ENCODE results near the gene KCNIP1. TPM values are rescaled to one million over a fixed set of nuclear protein-coding genes. Genes with fewer than 3 reads are reported as not detected.

The KCNIP1 gene
- total RNA-seq, 2 experiments from 2014 or later, result not detected

DNA sequence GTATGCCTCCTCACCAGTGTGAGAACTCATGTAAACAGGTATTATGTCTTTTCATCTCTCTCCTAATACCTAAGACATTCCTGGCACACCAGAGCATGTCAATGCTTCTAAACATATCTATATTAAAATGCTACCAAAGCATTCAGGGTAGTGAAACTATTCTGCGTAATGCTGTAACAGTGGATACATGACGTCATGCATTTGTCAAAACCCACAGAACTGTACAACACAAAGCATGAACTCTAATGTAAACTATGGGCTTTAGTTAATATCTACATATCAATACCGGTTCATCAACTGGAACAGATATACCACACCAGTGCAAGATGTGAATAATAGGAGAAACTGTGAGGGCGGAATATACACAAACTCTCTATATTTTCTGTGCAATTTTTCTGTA is 207.5 kb downstream of the KCNIP1 start:
- H3K36me3 Mint-ChIP-seq (ENCODE audit: low read depth), result no peaks in the 10 kb centered on the region
- CTCF ChIA-PET, result no interaction called here
- H3K4me1 Mint-ChIP-seq, result no peaks in the 10 kb centered on the region
- no peak overlapping the region for H3K27ac Mint-ChIP-seq
- ATAC-seq (no peak), DNase-seq (no peak)
- H3K9me3 Mint-ChIP-seq (ENCODE audit: low read depth), result peaks cover 4% of the 10 kb centered on the region
- intact Hi-C loops (cut with DNase I, micrococcal nuclease), result no loop called here
- peaks cover 26% of the 10 kb centered on the region for H3K27me3 Mint-ChIP-seq
- H3K4me3 Mint-ChIP-seq, result no peak overlapping the region
- POLR2A ChIA-PET, result no interaction called here

GRCh38 chr5:170715141-170715540 is 211.3 kb downstream of the KCNIP1 start:
- no peaks in the 10 kb centered on the region for H3K36me3 Mint-ChIP-seq (ENCODE audit: low read depth)

GRCh38 chr5:170716396-170716795 is 212.6 kb downstream of the KCNIP1 start:
- ChIA-PET POLR2A (no interaction called here), CTCF (no interaction called here)
- intact Hi-C loops (cut with DNase I, micrococcal nuclease), result no loop called here
- no peak overlapping the region for H3K4me3 Mint-ChIP-seq
- no peaks in the 10 kb centered on the region for H3K4me1 Mint-ChIP-seq
- peaks cover 15% of the 10 kb centered on the region for H3K27me3 Mint-ChIP-seq
- ATAC-seq (no peak), DNase-seq (no peak)
- no peaks in the 10 kb centered on the region for H3K9me3 Mint-ChIP-seq (ENCODE audit: low read depth)
- H3K36me3 Mint-ChIP-seq (ENCODE audit: low read depth), result no peaks in the 10 kb centered on the region
- no peak overlapping the region for H3K27ac Mint-ChIP-seq

More at GRCh38 chr5:170715141-170715540, 211.3 kb downstream of the KCNIP1 start:
- ATAC-seq (no peak), DNase-seq (no peak)
- H3K27me3 Mint-ChIP-seq, result peaks cover 24% of the 10 kb centered on the region
- H3K27ac Mint-ChIP-seq, result no peak overlapping the region
- ChIA-PET CTCF (no interaction called here), POLR2A (no interaction called here)
- H3K4me1 Mint-ChIP-seq, result no peaks in the 10 kb centered on the region
- intact Hi-C loops (cut with DNase I, micrococcal nuclease), result no loop called here
- no peaks in the 10 kb centered on the region for H3K9me3 Mint-ChIP-seq (ENCODE audit: low read depth)
- no peak overlapping the region for H3K4me3 Mint-ChIP-seq

GRCh38 chr5:170719551-170719950 is 215.7 kb downstream of the KCNIP1 start:
- ATAC-seq (no peak), DNase-seq (no peak)
- Mint-ChIP-seq H3K27ac (no peak overlapping the region), H3K4me1 (no peaks in the 10 kb centered on the region), H3K27me3 (peaks cover 15% of the 10 kb centered on the region), H3K4me3 (no peak overlapping the region), H3K9me3 (ENCODE audit: low read depth) (no peaks in the 10 kb centered on the region), H3K36me3 (ENCODE audit: low read depth) (no peaks in the 10 kb centered on the region)
- ChIA-PET POLR2A (no interaction called here), CTCF (interaction anchor here (0.8 kb wide), 1 partner anchor 558 kb away, joined by 3 read pairs; no protein-coding TSS in a partner anchor)
- intact Hi-C loops (cut with DNase I, micrococcal nuclease), result no loop called here

- no peak overlapping the region for H3K27ac Mint-ChIP-seq
- H3K4me3 Mint-ChIP-seq, result no peak overlapping the region
- no peaks in the 10 kb centered on the region for H3K9me3 Mint-ChIP-seq (ENCODE audit: low read depth)
- intact Hi-C loops (cut with DNase I, micrococcal nuclease), result no loop called here
- H3K36me3 Mint-ChIP-seq (ENCODE audit: low read depth), result no peaks in the 10 kb centered on the region
- no peaks in the 10 kb centered on the region for H3K4me1 Mint-ChIP-seq
- DNase-seq (no peak), ATAC-seq (no peak)
- CTCF ChIA-PET, result no interaction called here
- H3K27me3 Mint-ChIP-seq, result peaks cover 19% of the 10 kb centered on the region
- POLR2A ChIA-PET, result no interaction called here
These were observed 216.4 kb downstream of the KCNIP1 start for GRCh38 chr5:170720179-170720578.

- Mint-ChIP-seq H3K36me3 (ENCODE audit: low read depth) (no peaks in the 10 kb centered on the region), H3K9me3 (ENCODE audit: low read depth) (no peaks in the 10 kb centered on the region), H3K4me1 (no peaks in the 10 kb centered on the region), H3K27ac (no peak overlapping the region), H3K4me3 (no peak overlapping the region), H3K27me3 (peaks cover 21% of the 10 kb centered on the region)
- ChIA-PET CTCF (interaction anchor here (1.2 kb wide), 1 partner anchor 49 kb away, joined by 3 read pairs; no protein-coding TSS in a partner anchor), POLR2A (no interaction called here)
- intact Hi-C loops (cut with DNase I, micrococcal nuclease), result no loop called here
- ATAC-seq, result no peak
- DNase-seq, result no peak
These were observed 217.2 kb downstream of the KCNIP1 start for GRCh38 chr5:170720984-170721383.

GRCh38 chr5:170721681-170722080 is 217.9 kb downstream of the KCNIP1 start:
- no peak overlapping the region for H3K27ac Mint-ChIP-seq
- H3K4me1 Mint-ChIP-seq, result no peaks in the 10 kb centered on the region
- H3K36me3 Mint-ChIP-seq (ENCODE audit: low read depth), result no peaks in the 10 kb centered on the region
- no peaks in the 10 kb centered on the region for H3K9me3 Mint-ChIP-seq (ENCODE audit: low read depth)
- ATAC-seq (no peak), DNase-seq (no peak)
- peaks cover 19% of the 10 kb centered on the region for H3K27me3 Mint-ChIP-seq
- intact Hi-C loops (cut with DNase I, micrococcal nuclease), result no loop called here
- no peak overlapping the region for H3K4me3 Mint-ChIP-seq
- ChIA-PET CTCF (interaction anchor here (1.2 kb wide), 1 partner anchor 48 kb away, joined by 3 read pairs; no protein-coding TSS in a partner anchor), POLR2A (no interaction called here)

DNA sequence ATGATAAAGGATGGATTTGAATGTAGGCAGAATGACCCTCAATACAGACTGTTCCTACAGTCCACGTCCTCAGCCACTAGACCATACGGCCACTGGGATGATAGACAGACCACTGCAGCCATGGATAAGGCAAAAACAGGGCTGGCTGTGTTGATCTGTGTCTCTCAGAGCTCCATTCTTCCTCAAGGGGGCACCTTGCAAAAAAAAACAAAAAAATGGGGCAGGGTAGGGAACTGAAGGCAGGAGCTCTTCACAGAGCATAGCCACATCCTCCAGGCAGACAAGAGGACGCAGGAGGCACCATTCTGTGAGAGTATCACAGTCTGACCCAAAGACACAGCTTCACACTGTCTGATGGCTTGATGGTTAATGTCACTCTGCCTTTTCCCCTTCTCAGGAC is 218.5 kb downstream of the KCNIP1 start:
- DNase-seq, result no peak
- no peaks in the 10 kb centered on the region for H3K4me1 Mint-ChIP-seq
- CTCF ChIA-PET, result no interaction called here

DNA sequence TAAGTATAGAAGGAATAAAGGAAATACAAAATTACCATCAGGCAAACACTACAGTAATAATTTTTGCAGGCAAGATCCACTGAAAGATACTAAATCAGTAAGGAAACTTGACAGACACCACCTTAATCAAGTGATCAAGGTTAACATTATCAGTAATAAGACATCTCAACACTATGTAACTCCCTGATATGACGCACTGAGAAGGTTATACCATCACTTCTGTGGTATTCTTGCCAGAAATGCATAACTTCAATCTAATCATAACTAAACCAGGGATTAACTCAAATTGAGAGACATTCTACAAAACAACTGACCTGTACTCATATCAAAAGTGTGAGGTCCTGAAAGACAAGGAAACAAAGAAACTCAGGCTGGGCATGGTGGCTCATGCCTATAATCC is 227.2 kb downstream of the KCNIP1 start:
- no peak overlapping the region for H3K4me3 Mint-ChIP-seq
- no peaks in the 10 kb centered on the region for H3K36me3 Mint-ChIP-seq (ENCODE audit: low read depth)
- H3K4me1 Mint-ChIP-seq, result no peaks in the 10 kb centered on the region
- DNase-seq (no peak), ATAC-seq (no peak)
- no peak overlapping the region for H3K27ac Mint-ChIP-seq
- ChIA-PET POLR2A (no interaction called here), CTCF (no interaction called here)
- no peaks in the 10 kb centered on the region for H3K9me3 Mint-ChIP-seq (ENCODE audit: low read depth)
- intact Hi-C loops (cut with DNase I, micrococcal nuclease), result no loop called here
- peaks cover 6% of the 10 kb centered on the region for H3K27me3 Mint-ChIP-seq

More for the DNA sequence above, 218.5 kb downstream of the KCNIP1 start:
- intact Hi-C loops (cut with DNase I, micrococcal nuclease), result no loop called here
- ATAC-seq, result no peak
- H3K27me3 Mint-ChIP-seq, result peaks cover 23% of the 10 kb centered on the region
- H3K36me3 Mint-ChIP-seq (ENCODE audit: low read depth), result no peaks in the 10 kb centered on the region
- H3K4me3 Mint-ChIP-seq, result no peak overlapping the region
- H3K9me3 Mint-ChIP-seq (ENCODE audit: low read depth), result no peaks in the 10 kb centered on the region
- POLR2A ChIA-PET, result no interaction called here
- H3K27ac Mint-ChIP-seq, result no peak overlapping the region

GRCh38 chr5:170732685-170733084 is 228.9 kb downstream of the KCNIP1 start:
- CTCF ChIA-PET, result no interaction called here
- Mint-ChIP-seq H3K27me3 (peaks cover 6% of the 10 kb centered on the region), H3K4me3 (no peak overlapping the region), H3K27ac (no peak overlapping the region), H3K36me3 (ENCODE audit: low read depth) (no peaks in the 10 kb centered on the region), H3K9me3 (ENCODE audit: low read depth) (no peaks in the 10 kb centered on the region), H3K4me1 (no peaks in the 10 kb centered on the region)
- ATAC-seq (no peak), DNase-seq (no peak)
- POLR2A ChIA-PET, result no interaction called here
- intact Hi-C loops (cut with DNase I, micrococcal nuclease), result no loop called here

DNA sequence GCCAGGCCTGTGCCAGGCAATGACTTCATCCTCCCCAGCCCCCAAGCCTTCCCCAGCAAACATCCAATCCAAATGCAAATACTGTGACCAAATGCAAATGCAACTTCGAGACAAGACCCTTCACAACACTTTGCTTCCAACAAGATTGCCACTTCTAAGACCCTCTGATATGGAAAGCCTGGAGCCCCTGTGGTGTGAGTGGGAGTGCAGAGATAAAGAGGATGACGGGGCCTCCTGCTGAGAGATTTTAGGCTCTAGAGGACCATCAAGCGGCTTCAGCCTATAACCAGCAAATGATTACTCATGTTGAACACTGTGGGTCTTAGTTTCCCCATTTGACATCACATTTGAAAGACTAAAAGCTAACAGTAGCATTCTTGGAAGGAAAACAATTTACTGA is 233.1 kb downstream of the KCNIP1 start:
- DNase-seq (no peak), ATAC-seq (no peak)
- ChIA-PET POLR2A (no interaction called here), CTCF (no interaction called here)
- no peaks in the 10 kb centered on the region for H3K9me3 Mint-ChIP-seq (ENCODE audit: low read depth)
- no peaks in the 10 kb centered on the region for H3K4me1 Mint-ChIP-seq
- H3K4me3 Mint-ChIP-seq, result no peak overlapping the region
- H3K27ac Mint-ChIP-seq, result no peak overlapping the region
- no peaks in the 10 kb centered on the region for H3K36me3 Mint-ChIP-seq (ENCODE audit: low read depth)
- H3K27me3 Mint-ChIP-seq, result peaks cover 12% of the 10 kb centered on the region
- intact Hi-C loops (cut with DNase I, micrococcal nuclease), result no loop called here

DNA sequence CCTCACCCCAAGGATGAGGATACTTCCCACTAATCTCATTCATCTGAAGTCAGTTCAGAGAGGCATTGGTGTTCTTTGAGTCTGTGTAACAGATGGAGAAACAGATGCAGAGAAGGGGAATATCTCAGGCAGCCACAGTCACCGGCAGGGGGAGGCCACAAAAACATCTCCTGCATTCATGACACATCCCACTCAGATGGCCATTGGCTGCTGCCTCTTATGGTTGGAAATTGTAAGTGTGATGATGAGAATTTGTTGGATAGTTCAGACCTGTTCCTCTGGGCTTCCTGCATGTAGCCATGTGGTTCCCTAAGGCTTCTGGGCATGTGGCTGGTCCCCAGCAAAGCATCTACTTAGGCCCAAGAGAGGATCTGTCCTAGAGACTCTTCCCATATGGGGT is 233.8 kb downstream of the KCNIP1 start:
- Mint-ChIP-seq H3K4me1 (no peaks in the 10 kb centered on the region), H3K4me3 (no peak overlapping the region), H3K27me3 (peaks cover 14% of the 10 kb centered on the region), H3K27ac (no peak overlapping the region), H3K36me3 (ENCODE audit: low read depth) (no peaks in the 10 kb centered on the region), H3K9me3 (ENCODE audit: low read depth) (no peaks in the 10 kb centered on the region)
- DNase-seq (no peak), ATAC-seq (no peak)
- POLR2A ChIA-PET, result no interaction called here
- intact Hi-C loops (cut with DNase I, micrococcal nuclease), result no loop called here
- CTCF ChIA-PET, result no interaction called here

DNA sequence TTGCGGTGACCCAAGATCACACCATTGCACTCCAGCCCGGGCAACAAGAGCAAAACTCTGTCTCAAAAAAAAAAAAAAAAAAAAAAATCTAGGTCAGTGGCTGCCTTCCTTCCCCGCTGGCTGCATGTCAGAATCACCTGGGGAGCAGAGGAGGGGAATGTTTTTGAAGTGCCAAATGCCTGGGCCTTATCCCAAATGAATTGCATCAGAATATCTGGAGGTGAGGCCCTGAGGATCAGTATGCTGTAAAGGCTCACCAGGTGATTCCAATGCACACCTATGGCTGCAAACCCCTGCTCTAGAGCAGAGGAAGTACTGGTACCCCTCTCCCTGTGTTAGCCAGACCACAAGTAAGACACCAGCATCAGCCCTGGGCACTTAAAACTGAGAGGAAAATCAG is 235.0 kb downstream of the KCNIP1 start:
- no peaks in the 10 kb centered on the region for H3K9me3 Mint-ChIP-seq (ENCODE audit: low read depth)
- ChIA-PET POLR2A (no interaction called here), CTCF (no interaction called here)
- H3K36me3 Mint-ChIP-seq (ENCODE audit: low read depth), result no peaks in the 10 kb centered on the region
- ATAC-seq, result no peak
- peaks cover 24% of the 10 kb centered on the region for H3K27me3 Mint-ChIP-seq
- H3K4me1 Mint-ChIP-seq, result no peaks in the 10 kb centered on the region
- DNase-seq, result no peak
- no peak overlapping the region for H3K4me3 Mint-ChIP-seq
- intact Hi-C loops (cut with DNase I, micrococcal nuclease), result no loop called here
- H3K27ac Mint-ChIP-seq, result no peak overlapping the region

Data from activated CD4-positive, alpha-beta T cell treated with anti-CD3 and anti-CD28 coated beads for 36 hours (primary cell).